HFF-Myc (cell line): Measurements from ENCODE around the gene ONECUT3.

Experiments
- DNase-seq: peaks from one replicate; pipeline ENCODE4 v3.0.0-alpha.2; 2011; ENCODE audit warnings: low read depth; ENCODE audit errors: extremely low read depth
- H3K4me3 ChIP-seq: replicated peaks from 2 replicates; pipeline ENCODE4 v1.5.1; 2011; ENCODE audit warnings: low read depth, mild to moderate bottlenecking, control low read depth, low read length
- CTCF ChIP-seq: IDR thresholded peaks from 2 replicates; pipeline ENCODE4 v1.5.1; 2012; ENCODE audit warnings: mild to moderate bottlenecking, low read depth, low read length, control low read depth; ENCODE audit errors: missing control alignments

ONECUT3 gene

GRCh38 chr19:1761528-1762242 lies 8.4 kb downstream of the ONECUT3 start:
- H3K4me3 ChIP-seq, result no peak overlapping the region
- no peak for TF ChIP-seq CTCF
- DNase-seq, result no peak

- no peak overlapping the region for H3K4me3 ChIP-seq
- TF ChIP-seq CTCF, result no peak
- no peak for DNase-seq
Measured at GRCh38 chr19:1762243-1763117, 9.2 kb downstream of the ONECUT3 start.

GRCh38 chr19:1763648-1764639 lies 10.6 kb downstream of the ONECUT3 start:
- H3K4me3 ChIP-seq, result no peak overlapping the region
- no peak for TF ChIP-seq CTCF
- DNase-seq, result no peak

GRCh38 chr19:1764729-1765128 lies 11.4 kb downstream of the ONECUT3 start:
- no peak overlapping the region for H3K4me3 ChIP-seq
- no peak for DNase-seq
- TF ChIP-seq CTCF, result no peak

- DNase-seq, result no peak
- no peak overlapping the region for H3K4me3 ChIP-seq
- TF ChIP-seq CTCF, result no peak
Measured at GRCh38 chr19:1765232-1765903, 12.1 kb downstream of the ONECUT3 start.
